Measurements from ENCODE around the gene CPAMD8. TPM values are rescaled to one million over a fixed set of nuclear protein-coding genes. Genes with fewer than 3 reads are reported as not detected.

CPAMD8 gene
- total and polyA plus RNA-seq, 2 donors (not counting 3 experiments of a cell fraction or from before 2014, with no cell fraction given): 2.2 to 3.9 TPM

- Histone ChIP-seq H3K79me2 (ENCODE audit: control insufficient read depth, insufficient read depth, low read length) (no peaks in the 10 kb centered on the region), H4K20me1 (replicated peaks; ENCODE audit: control insufficient read depth, extremely low read depth, insufficient read depth, low read length) (no peaks in the 10 kb centered on the region), H3K4me2 (ENCODE audit: insufficient read depth, low read length) (no peak overlapping the region), H3K9ac (replicated peaks; ENCODE audit: extremely low read depth, insufficient read depth, low read length) (no peak overlapping the region), H3K4me3 (replicated peaks in 1 of 3; ENCODE audit: insufficient read depth in 1 of 3, low read depth in 1 of 3, low read length in 3 of 3) (no peak overlapping the region), H3K27ac (ENCODE audit: insufficient read depth, low read depth, low read length) (no peak overlapping the region), H3K4me1 (ENCODE audit: control insufficient read depth, extremely low read depth, insufficient read depth, low read length) (no peaks in the 10 kb centered on the region), H3K36me3 (ENCODE audit: control insufficient read depth in 2 of 2, extremely low read depth in 1 of 2, insufficient read depth in 2 of 2, low read length in 2 of 2) (no peaks in the 10 kb centered on the region), H3K9me1 (replicated peaks; ENCODE audit: control insufficient read depth, extremely low read depth, insufficient read depth, low read length) (no peaks in the 10 kb centered on the region), H3K9me3 (replicated peaks; ENCODE audit: control insufficient read depth, insufficient read depth, low read length) (no peaks in the 10 kb centered on the region), H2AFZ (ENCODE audit: low read depth, low read length) (no peak overlapping the region), H3K27me3 (ENCODE audit: control insufficient read depth in 2 of 2, insufficient read depth in 2 of 2, low read length in 2 of 2) (no peaks in the 10 kb centered on the region)
- no peak for FAIRE-seq
- POLR2A ChIA-PET: no interaction called here
- intact Hi-C loops (cut with micrococcal nuclease): no loop called here
- dilution Hi-C loops (cut with MboI; ENCODE audit: extremely low pct_ligation_motif_present, low sequenced_read_pairs): no loop called here
- TF ChIP-seq GATA2 (IDR thresholded peaks at IDR 0.05; ENCODE audit: insufficient read depth, insufficient read length, low read depth, low read length): no peak
- no TSS peak for BruUV-seq (replicated peaks)
- no peak for DNase-seq (ENCODE audit: low read depth, low spot score)
- CTCF ChIA-PET: interaction anchor here (0.9 to 1.7 kb wide), 2 partner anchors 123 to 188 kb away, joined by 4 to 5 read pairs; no protein-coding TSS in a partner anchor
Observed at GRCh38 chr19:16902545-16902944, 124.1 kb downstream of the CPAMD8 start.

GRCh38 chr19:16901491-16902175 lies 125.0 kb downstream of the CPAMD8 start:
- no peaks in the 10 kb centered on the region for H3K27me3 ChIP-seq (ENCODE audit: control insufficient read depth in 2 of 2, insufficient read depth in 2 of 2, low read length in 2 of 2)
- H3K9me3 ChIP-seq (replicated peaks; ENCODE audit: control insufficient read depth, insufficient read depth, low read length): no peaks in the 10 kb centered on the region
- H3K9ac ChIP-seq (replicated peaks; ENCODE audit: extremely low read depth, insufficient read depth, low read length): no peak overlapping the region
- no TSS peak for BruUV-seq (replicated peaks)
- intact Hi-C loops (cut with micrococcal nuclease): no loop called here
- no peak overlapping the region for H3K4me2 ChIP-seq (ENCODE audit: insufficient read depth, low read length)
- H3K4me1 ChIP-seq (ENCODE audit: control insufficient read depth, extremely low read depth, insufficient read depth, low read length): no peaks in the 10 kb centered on the region
- DNase-seq (ENCODE audit: low read depth, low spot score): no peak
- dilution Hi-C loops (cut with MboI; ENCODE audit: extremely low pct_ligation_motif_present, low sequenced_read_pairs): no loop called here
- H2AFZ ChIP-seq (ENCODE audit: low read depth, low read length): no peak overlapping the region
- POLR2A ChIA-PET: no interaction called here
- CTCF ChIA-PET: interaction anchor here (0.9 to 2.7 kb wide), 5 partner anchors 56 to 187 kb away, joined by 3 to 13 read pairs (median 5); no protein-coding TSS in a partner anchor
- H3K4me3 ChIP-seq (replicated peaks in 1 of 3; ENCODE audit: insufficient read depth in 1 of 3, low read depth in 1 of 3, low read length in 3 of 3): no peak overlapping the region
- no peaks in the 10 kb centered on the region for H4K20me1 ChIP-seq (replicated peaks; ENCODE audit: control insufficient read depth, extremely low read depth, insufficient read depth, low read length)
- TF ChIP-seq EZH2 (IDR thresholded peaks at IDR 0.05; ENCODE audit: borderline replicate concordance, low read depth, low read length, severe bottlenecking) (no peak), POLR2A (IDR thresholded peaks at IDR 0.05; ENCODE audit: low read depth, low read length) (no peak), GATA2 (IDR thresholded peaks at IDR 0.05; ENCODE audit: insufficient read depth, insufficient read length, low read depth, low read length) (no peak), FOS (IDR thresholded peaks at IDR 0.05; ENCODE audit: borderline replicate concordance, insufficient read depth, low read length) (no peak), POLR2AphosphoS5 (IDR thresholded peaks at IDR 0.05; ENCODE audit: insufficient read depth, low read depth, low read length) (no peak), MYC (IDR thresholded peaks at IDR 0.05; ENCODE audit: low read depth, low read length) (no peak), JUN (IDR thresholded peaks at IDR 0.05; ENCODE audit: borderline replicate concordance, insufficient read depth, insufficient read length, low read depth) (no peak), CTCF (IDR thresholded peaks at IDR 0.05; ENCODE audit: extremely low read depth in 1 of 2, insufficient read depth in 1 of 2, low read depth in 1 of 2, low read length in 2 of 2) (no peak)
- TF ChIP-seq, protein P1, sequence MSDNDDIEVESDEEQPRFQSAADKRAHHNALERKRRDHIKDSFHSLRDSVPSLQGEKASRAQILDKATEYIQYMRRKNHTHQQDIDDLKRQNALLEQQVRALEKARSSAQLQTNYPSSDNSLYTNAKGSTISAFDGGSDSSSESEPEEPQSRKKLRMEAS (IDR thresholded peaks at IDR 0.05; ENCODE audit: insufficient read depth, insufficient read length): no peak
- no peaks in the 10 kb centered on the region for H3K36me3 ChIP-seq (ENCODE audit: control insufficient read depth in 2 of 2, extremely low read depth in 1 of 2, insufficient read depth in 2 of 2, low read length in 2 of 2)
- H3K79me2 ChIP-seq (ENCODE audit: control insufficient read depth, insufficient read depth, low read length): no peaks in the 10 kb centered on the region
- H3K9me1 ChIP-seq (replicated peaks; ENCODE audit: control insufficient read depth, extremely low read depth, insufficient read depth, low read length): no peaks in the 10 kb centered on the region
- H3K27ac ChIP-seq (ENCODE audit: insufficient read depth, low read depth, low read length): no peak overlapping the region
- FAIRE-seq: no peak

All from endothelial cell of umbilical vein (primary cell).